Hepatic stellate cell (primary cell): Measurements from ENCODE around the gene HMG20B.
"Not testable (repeated sequence)": the region's sequence is repeated elsewhere in the genome, so short reads cannot be mapped to it uniquely, and the experiment has no call there.

Experiments used
- DNase-seq: peaks from one replicate; pipeline ENCODE4 v3.0.0; 2011; ENCODE audit warnings: low spot score

The HMG20B gene

GRCh38 chr19:3572855-3573161, at the start of gene HMG20B:
Gene HMG20B (plus strand): TSS chr19:3572944. CDS start chr19:3573310, 366 bp downstream.
- no peak for DNase-seq

GRCh38 chr19:3523361-3524077, 49.2 kb upstream of the HMG20B start:
- no peak for DNase-seq

- DNase-seq, result no peak
Observed at GRCh38 chr19:3524078-3524842, 48.5 kb upstream of the HMG20B start.

GRCh38 chr19:3524904-3525451, 47.8 kb upstream of the HMG20B start:
- DNase-seq, result no peak

GRCh38 chr19:3526507-3527237, 46.1 kb upstream of the HMG20B start:
- no peak for DNase-seq

- DNase-seq, result no peak
Observed at GRCh38 chr19:3527238-3527910, 45.4 kb upstream of the HMG20B start.

GRCh38 chr19:3528080-3528479, 44.7 kb upstream of the HMG20B start:
- no peak for DNase-seq

- no peak for DNase-seq
Observed at GRCh38 chr19:3528539-3529211, 44.1 kb upstream of the HMG20B start.

- DNase-seq, result not testable (repeated sequence)
Observed at GRCh38 chr19:3529299-3529698, 43.4 kb upstream of the HMG20B start.

GRCh38 chr19:3530389-3530788, 42.4 kb upstream of the HMG20B start:
- DNase-seq, result no peak

GRCh38 chr19:3531716-3532115, 41.0 kb upstream of the HMG20B start:
- DNase-seq, result no peak

- DNase-seq, result no peak
Observed at GRCh38 chr19:3532154-3532786, 40.5 kb upstream of the HMG20B start.

- DNase-seq, result no peak
Observed at GRCh38 chr19:3533033-3533432, 39.7 kb upstream of the HMG20B start.

GRCh38 chr19:3533563-3534216, 39.1 kb upstream of the HMG20B start:
- DNase-seq, result no peak

GRCh38 chr19:3534375-3535234, 38.1 kb upstream of the HMG20B start:
- no peak for DNase-seq

GRCh38 chr19:3535235-3535535, 37.6 kb upstream of the HMG20B start:
- DNase-seq, result no peak

GRCh38 chr19:3535563-3535965, 37.2 kb upstream of the HMG20B start:
- no peak for DNase-seq

- DNase-seq, result no peak
Observed at GRCh38 chr19:3535981-3536380, 36.8 kb upstream of the HMG20B start.

GRCh38 chr19:3536429-3537100, 36.2 kb upstream of the HMG20B start:
- no peak for DNase-seq
